ENCODE results near the gene SLC10A2.

DNA sequence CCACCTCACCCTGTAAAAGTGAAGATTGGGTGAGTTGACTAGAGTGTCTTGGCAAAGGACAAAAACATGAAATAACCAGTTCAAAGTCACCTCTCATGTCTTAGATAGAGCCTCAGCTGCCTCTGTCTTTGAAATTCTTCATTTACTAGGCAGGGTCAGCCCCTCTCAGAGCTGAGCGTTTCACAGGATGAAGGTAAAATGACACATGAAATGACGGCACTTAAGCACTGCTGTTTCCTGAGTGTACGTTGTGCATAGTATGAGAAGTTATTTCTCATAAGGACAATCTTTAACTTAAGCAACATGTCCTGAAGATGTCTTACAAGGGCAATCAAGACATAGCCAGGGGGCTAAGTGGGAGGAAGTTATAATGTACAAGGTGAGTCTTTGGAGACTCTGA, 32.3 kb upstream of the SLC10A2 start:
- TF ChIP-seq POLR2A (IDR thresholded peaks at IDR 0.05; ENCODE audit: low read length) (no peak), GATA1 (IDR thresholded peaks at IDR 0.05; ENCODE audit: low read depth, low read length) (no peak)

Data from erythroblast (primary cell).